NCI-H187 treated with DMSO at 0.1 percent for 48 hours (cell line): Measurements from ENCODE around the gene OLIG3.

Experiments
- DNase-seq: peaks from one replicate; lab custom pipeline; 2025; lab: John Stamatoyannopoulos, UW

The OLIG3 gene

DNA sequence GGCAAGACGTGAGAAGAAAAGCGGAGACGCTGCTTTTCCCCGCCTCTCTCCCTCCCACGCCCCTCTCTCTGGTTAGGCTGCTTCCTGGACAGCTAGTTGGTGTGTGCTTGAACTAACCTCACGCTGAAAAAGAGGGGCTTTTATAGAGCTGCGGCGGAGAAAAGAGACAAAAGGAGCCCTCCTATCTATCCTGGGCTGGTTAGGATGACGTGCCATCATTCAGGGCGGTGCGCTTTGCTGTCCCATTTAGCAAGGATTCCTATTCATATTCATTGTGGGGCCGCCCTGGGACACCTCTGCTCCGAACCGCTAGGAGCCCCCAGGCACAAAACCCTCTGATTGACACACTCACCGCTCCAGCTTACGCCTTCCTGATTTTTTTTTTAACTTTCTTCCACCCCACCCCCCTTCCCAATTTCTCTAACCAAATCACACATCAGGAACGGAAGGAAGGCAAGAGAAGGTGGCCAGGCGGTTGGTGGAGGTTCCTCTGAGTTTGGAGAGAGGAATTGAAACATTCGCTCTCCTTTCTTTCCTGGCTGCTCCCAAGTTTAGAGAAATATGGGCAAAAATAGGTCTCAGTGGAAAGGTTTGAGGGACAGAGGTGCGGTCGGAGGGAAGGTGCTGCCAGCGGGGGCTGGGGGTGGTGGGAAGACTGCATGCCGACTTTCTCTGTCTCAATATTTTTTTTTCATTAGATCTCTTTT, at the start of gene OLIG3:
TSS of gene OLIG3 (minus strand) at position 114 of the 707 bp plus-strand sequence. CDS start 224 bp downstream, outside the sequence.
- no peak for DNase-seq

DNA sequence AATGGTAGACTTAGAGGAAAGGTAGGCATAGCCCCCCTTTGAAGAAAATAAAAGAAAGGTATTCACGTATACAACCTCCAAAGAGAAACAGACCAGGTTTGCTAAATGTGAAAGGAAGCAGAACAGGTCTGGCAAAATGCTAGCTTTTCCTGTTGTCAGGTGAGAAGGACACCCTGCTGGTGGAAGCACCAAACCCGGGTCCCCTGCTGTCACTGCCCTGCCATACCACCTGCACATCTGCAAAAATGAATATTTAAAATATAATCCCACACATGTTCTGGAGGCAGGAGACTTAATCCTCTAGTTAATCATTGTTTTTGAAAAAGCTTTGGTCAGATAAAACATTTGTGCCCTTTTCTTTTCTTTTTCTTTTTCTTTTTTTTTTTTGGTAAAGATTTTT, 48.9 kb upstream of the OLIG3 start:
- no peak for DNase-seq

DNA sequence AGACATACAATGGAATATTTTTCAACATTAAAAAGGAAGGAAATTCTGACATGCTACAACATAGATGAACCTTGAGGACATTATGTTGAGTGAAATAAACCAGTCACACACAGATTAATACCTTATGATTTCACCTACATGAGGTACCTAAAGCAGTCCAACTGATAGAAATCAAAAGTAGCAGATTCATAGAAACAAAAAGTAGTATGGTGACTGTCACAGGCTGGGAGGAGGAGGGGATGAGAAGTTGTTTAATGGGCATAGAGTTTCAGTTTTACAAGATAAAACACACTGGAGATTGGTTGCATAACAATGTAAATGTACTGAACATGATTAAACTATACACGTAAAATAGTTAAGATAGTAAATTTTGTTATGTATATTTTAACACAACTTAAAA, 48.5 kb upstream of the OLIG3 start:
- no peak for DNase-seq

DNA sequence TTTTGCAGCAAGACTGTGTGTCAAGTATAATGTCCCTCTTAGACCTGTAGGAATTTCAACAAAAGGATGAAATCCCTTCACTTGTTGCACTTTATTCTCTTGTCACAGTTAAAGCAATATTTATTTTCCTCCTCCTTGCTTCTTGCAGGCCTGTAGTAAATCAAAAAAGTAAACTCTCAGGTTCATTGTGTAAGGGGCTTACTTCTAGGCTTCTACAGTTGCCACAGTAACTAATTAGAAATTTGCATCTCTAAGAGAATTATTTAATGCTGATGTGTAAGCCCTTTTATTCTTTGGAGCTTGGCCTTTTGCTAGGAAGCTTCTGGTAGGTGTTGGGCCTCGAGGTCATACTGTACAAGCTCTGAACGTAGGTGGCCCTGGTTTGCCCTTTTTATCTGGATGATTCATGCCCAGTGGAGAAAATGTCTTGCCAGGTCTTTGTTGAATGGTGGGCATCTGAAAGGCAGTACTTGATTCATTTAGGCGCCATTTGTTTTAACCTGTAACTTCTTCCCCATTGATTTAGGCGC, 47.4 kb upstream of the OLIG3 start:
- DNase-seq: no peak

DNA sequence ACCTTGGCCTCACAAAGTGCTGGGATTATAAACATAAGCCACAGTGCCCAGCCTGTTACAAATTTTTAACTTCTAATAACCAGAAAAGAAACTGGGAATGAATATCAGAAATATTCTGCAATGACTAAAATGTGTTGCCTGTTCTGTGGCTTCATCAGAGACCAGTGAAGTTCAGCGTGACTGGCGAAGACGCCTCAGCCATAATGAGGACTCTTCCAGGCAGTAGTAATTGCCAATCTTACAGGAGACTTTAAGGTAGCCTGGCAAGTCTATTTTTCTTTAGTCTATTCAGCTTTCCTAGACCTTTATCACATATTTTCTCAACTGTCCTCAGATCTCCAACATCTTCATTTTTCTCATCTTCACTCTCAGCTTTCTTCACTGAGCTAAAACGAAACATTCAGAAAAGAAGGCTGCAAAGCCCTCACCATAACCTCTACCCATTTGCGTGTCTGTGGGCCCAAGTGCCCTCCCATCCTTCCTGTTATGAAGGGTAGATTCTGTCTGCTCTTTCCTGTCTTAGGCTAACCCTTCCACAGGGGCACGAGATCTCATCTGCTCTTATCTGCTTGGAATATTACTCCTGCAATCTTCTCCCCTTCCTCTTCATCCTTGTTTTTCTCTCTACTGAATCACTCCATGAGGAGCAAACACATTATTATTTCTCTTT, 42.0 kb upstream of the OLIG3 start:
- no peak for DNase-seq

- DNase-seq: no peak
Measured at GRCh38 chr6:137531376-137532092, 37.3 kb upstream of the OLIG3 start.

GRCh38 chr6:137530404-137530803, 36.2 kb upstream of the OLIG3 start:
- DNase-seq: no peak

- DNase-seq: no peak
Measured at GRCh38 chr6:137522831-137523230, 28.6 kb upstream of the OLIG3 start.

DNA sequence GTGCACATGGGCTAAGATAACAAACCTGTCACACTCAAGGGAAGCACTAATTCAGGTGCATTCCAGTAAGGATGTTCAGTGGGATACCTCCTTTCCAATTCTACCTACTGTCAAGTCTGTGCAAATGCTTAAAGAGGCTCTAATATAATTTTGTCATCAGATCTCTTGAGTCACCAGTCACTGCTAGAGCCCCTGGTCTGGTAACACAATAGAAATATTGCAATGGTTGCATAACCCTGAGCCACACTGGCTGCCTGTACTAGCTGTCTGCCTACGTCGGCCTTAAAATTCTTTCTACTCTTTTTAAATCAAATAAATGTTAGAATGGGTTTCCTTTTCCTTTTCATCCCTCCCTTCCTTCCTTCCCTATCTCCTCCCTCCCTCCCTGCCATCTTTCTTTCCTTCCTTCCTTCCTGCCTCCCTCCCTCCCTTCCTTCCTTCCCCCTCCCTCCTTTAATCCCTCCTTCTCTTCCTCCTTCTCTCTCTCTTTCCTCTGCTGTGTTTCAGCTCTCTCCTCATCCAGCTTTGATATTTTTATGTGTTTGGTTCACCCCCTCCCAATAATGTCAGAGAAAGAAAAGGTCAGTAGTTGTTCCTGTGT, 28.1 kb upstream of the OLIG3 start:
- no peak for DNase-seq

DNA sequence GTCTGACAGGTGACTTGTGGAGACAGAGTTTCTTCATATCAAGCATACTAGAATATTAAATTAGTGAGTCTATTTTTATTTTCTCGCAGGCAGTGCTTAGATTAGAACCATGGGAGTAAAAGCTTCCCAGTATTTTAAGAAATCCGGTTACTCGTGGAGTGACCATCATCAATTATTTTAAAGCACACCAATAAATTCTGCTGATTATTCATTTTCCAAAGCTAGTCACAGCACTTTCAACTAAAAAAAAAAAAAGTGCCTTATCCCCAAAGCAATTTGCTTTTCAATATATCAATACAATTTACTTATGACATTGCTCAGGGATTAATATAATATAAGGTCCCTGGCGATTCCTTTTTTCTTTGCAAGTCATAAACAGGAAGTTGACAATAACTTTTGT, 26.3 kb upstream of the OLIG3 start:
- DNase-seq: no peak

GRCh38 chr6:137519629-137520176, 25.5 kb upstream of the OLIG3 start:
- no peak for DNase-seq

DNA sequence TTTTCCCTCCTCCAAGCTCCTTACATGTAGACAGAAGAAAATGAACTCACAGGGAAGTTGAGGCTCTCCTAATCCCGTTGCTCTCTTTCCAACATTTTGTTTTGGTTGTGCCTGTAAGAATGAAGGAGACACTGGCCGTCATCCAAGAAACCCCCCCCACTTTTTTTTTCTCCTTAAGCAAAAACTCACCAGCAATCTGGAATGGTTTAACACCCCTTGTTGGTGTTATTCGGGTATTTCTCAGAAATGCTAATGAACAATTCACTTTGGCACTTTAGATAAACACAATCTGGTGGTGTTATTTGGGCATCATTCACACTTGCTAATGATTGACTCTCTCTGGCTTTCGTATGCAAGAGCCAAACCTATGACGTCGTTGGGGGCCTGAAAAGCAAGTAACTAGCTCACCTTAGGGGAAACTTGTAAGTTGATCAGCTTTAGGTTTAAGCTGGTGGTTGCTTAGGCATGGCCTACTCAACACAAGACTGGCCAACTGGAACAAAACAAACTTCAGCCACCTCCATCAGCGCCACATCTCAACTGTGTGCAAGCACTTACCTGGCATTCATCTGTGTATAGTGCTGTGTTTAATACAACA, 24.3 kb upstream of the OLIG3 start:
- DNase-seq: no peak

DNA sequence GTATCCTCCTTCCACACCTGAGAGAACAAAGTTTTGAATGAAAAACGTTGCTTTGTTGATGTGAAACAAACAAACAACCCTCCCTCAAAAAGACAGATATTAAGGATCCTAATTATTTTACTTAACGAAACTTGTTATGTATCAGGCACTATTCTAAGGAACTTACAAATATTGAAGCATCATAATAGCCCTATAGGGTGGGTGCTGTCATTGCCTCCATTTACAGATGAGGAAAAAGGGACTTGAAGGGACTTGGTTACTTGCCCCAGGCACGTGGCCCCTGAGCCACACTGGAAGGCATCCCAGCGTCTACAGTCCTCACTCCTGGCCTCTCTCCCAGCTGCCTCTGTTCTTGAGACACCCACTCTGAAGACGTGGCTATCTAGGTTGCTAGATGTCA, 20.2 kb upstream of the OLIG3 start:
- no peak for DNase-seq

- no peak for DNase-seq
Measured at GRCh38 chr6:137512757-137513605, 18.8 kb upstream of the OLIG3 start.

DNA sequence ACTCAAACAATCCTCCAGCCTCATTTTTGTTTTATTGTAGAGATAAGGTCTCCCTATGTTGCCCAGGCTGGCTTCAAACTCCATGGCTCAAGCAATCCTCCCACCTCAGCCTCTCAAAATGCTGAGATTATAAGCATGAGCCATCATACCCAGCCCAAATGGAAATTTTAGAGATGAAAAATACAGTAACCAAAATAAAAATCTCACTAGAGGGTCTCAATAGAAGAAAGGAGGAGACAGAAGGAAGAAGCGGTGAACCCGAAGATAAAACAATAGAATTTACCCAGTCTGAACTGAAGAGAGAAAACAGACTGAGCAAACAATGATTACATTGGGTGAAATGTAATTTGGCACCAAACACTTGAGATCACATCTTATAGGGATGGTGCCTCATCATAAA, 16.7 kb upstream of the OLIG3 start:
- DNase-seq: no peak

DNA sequence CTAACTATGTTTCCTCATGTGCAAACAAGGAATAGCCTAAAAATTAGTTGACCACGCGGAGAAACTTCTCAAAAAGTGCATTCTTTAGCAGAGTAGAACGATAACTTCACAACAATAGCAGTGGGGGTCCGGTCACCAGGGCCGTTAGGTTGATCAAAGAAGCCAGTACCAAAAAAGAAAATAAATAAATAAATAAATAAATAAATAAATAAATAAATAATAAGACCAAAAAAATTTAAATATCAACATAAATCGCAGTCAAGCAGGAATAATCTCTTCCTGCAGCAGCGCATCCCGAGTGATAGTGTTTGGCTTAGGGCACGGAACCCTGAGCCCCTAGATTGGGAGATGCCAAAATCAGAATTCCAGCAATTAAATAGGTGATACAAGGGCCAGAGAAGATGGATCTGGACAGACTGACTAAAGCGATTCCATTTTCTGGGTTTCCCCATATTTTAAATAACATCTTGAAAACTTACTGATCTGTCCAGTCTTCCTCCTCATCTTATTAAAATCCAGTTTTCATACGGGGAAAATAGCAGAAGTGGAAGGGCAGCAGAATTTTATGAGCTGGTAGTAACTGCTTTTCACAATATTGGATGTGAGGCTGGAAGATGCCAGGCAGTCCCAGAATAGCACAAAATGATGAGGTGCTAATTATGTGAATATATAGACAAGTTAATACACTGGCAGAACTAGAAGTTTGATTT, 4.4 kb upstream of the OLIG3 start:
- no peak for DNase-seq

DNA sequence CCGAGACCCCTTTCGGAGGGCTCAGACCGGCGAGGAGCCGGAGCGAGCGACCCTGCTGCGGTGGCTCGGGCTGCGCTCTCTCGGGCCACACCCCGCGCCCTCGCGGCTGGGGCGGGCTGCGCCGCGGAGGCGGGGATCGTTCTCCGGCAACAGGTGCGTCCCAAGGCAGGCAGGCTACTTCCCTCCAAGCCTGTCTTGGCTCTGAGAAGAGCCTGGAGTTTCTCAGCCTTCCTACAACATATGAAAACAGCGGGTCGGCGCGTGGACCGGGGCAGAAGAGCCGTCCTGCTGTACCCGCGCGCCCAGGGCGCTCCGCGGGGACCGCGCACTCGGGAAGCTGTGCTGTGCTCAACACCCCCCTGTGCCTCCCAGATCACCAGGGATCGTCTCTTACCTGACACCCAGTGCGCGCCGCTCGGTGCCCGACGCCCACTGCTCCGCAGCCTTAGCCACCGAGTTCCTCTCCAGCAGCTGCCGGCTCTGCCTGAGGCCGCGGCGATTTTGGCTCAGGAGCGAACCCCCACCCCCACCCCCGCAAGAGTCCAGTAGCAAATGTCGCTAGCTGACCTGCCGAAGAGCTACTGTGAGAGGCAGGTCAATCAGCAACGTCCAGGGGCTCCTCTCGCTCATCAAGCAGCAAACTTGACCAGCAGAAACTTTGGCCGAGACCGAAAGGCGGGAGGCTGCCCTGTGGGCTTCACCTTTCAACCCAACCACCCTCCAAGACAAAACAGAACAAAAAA, 3.7 kb upstream of the OLIG3 start:
- DNase-seq: no peak

GRCh38 chr6:137496909-137497720, 2.9 kb upstream of the OLIG3 start:
- no peak for DNase-seq

DNA sequence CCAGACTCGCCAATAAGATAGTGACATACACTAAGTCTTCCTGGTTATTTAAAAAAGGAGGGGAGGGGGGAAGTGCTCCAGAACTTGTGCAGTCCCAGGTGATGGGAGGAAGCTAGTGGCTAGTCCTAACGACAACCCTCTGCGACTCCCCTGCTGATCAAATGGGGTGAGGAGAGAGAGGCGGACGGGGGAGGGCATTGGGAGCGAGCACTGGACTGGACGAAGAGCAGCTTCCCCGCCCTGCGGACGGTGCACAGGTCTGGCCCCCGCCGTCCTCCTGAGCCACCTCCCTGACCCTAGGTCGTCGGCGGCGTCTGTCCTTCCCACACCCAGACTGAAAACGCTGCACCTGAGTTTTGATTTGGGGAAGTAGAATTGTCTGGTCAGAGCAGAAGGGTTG, 2.2 kb upstream of the OLIG3 start:
- DNase-seq: no peak
